H4 (cell line): Measurements from ENCODE around the gene FAM200B. TPM values are rescaled to one million over a fixed set of nuclear protein-coding genes. Genes with fewer than 3 reads are reported as not detected.

ENCODE experiments used
- DNase-seq: peaks from one replicate; pipeline ENCODE4 v3.0.0-alpha.2; 2015; ENCODE audit warnings: low spot score
- total RNA-seq: library from RNA; depleted of rRNA; stranded (reverse); fragments of >200 nt; shearing (Covaris generic); gene quantifications from 2 replicates; pipeline ENCODE4 v1.2.3, GENCODE V29; 2014; rRNA removed

Gene FAM200B
- 88.1 and 143 TPM in 2 replicates for total RNA-seq

- DNase-seq = peak; percentile 99
Measured at GRCh38 chr4:15681372-15682241, at the start of gene FAM200B. TSS of gene FAM200B (plus strand) at chr4:15681827. CDS start at chr4:15686978, 5,151 bp downstream.

GRCh38 chr4:15636818-15637217 is 44.8 kb upstream of the FAM200B start:
- no peak for DNase-seq

DNA sequence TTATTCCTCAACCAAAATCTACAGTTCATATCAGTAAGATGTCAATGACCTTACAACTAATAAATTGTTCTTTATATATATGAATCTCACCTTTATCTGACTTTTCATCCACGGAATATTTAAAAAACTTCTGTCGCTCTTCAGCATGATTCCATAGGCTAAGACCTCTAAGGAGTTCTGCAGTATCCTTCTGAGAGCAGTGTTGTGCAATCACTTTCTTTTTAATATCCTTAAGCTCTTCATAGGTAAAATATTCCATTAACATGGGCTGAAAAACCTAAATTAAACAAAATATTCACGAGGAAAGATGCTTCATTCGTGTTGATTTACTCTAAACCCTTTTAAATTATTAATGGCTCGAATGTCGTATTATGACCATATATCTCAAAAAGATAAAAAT is 43.2 kb upstream of the FAM200B start:
- DNase-seq = no peak

DNA sequence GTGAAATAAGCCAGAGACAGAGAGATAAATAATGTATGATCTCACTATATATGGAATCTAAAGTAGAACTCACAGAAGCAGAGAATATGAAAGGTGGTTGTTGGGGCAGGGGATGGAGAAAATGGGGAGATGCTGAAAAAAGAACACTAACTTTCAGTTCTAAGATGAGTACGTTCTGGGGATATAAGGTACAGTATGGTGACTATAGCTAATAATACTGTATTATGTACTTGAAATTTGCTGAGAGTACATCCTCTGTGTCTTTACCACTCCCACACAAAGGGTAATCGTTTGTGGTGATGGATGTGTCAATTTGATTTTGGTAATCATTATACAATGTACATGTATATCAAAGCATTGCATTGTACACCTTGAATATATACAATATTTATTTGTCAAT is 33.0 kb upstream of the FAM200B start:
- no peak for DNase-seq

DNA sequence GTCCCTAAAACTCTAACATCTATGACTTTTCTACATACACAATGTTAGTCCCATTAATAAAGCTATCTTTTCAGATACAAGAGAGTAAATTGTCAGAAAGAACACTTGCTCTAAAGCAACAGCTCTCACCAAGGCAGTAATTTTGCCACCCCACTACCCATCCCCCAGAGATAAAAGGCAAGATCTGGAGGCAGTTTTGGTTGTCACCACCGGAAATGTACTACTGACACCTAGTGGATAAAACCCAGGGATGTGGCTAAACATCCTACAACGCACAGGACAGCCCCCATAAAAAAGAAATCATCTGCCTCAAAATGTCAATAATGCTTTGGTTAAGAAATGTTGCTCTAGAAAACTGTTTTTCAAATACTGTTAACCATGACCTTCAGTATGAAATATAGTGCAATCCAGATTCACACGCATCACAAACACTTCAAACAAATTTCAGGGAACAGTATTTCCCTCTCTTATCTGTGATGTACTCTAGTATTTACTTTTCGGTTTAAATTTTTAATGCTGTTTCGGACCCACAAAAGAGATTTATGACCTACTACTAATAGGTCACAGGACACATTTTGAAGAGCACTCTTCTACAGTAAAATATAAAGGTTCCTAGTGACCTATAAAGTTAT is 31.6 kb upstream of the FAM200B start:
- DNase-seq = peak; percentile 75

GRCh38 chr4:15651676-15652075 is 30.0 kb upstream of the FAM200B start:
- peak; percentile 29 for DNase-seq

GRCh38 chr4:15652191-15652590 is 29.4 kb upstream of the FAM200B start:
- no peak for DNase-seq

DNA sequence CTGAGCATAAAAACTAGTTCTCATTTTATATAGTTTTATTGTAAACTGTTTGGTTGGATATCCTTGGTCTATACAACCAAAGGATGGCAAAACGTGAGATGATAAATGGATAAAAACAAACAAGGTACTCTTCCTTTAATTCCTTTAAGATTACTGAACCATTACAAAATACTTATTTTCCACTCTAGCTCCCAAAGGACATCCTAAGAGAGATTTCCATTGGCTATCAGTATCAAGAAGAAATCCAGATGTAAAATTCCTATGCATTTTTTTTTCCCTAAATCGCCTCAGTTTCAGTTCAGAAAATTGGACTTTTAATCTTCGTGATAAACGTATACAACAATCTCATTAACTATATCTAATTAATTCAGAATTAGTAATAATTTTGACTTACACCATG is 28.8 kb upstream of the FAM200B start:
- DNase-seq = no peak

DNA sequence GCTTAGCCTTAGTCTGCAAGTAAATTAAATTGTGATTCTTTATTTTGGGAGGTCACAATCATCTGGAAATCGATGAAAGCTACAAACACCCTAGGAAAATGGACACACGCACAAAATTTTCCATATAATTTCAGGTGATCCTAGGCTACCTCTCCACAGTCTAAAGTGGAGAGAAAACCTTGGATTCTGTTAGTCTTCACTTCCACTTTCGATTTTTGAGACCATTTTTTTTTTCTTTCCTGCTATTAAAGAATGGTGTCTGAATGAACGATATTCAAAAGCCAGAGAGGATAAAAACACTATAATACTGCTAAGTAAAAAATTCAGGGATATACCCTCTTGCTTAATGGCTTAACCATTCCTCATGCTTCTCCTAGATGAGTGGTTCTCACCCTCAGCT is 28.2 kb upstream of the FAM200B start:
- DNase-seq = peak; percentile 29

DNA sequence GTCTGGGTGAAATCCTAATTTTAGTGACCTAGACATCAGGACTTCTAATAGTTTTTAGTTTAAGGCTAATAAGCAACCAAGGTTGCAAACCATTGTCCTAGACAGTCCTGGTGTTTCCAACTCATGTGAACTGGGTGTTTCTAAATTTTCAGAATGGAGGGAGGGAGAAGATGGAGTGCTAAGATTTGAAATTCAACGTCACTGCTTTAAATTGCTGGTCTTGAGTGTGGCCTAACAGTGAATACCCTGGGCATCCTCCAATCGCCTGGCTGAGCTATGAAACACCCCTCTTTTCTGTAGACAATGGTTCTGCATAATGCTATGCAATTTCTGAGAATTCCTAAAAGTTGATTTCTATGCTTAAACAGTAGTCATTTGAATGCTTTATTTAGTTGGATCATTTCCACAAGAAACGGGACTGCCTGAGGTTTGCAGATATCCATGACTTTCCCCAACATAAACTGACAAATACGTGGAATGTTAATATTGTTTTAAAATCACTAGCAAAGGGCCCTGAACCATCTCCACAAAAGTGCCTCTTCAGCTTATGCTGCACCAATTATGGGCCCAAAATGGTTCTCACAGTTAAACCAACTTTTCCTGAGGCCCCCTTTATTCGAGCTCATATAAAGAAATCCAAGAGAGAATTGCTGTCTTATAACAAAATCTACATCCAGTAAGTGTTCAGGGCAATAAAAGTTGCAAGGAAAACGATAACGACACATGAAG is 27.6 kb upstream of the FAM200B start:
- DNase-seq = peak; percentile 77

DNA sequence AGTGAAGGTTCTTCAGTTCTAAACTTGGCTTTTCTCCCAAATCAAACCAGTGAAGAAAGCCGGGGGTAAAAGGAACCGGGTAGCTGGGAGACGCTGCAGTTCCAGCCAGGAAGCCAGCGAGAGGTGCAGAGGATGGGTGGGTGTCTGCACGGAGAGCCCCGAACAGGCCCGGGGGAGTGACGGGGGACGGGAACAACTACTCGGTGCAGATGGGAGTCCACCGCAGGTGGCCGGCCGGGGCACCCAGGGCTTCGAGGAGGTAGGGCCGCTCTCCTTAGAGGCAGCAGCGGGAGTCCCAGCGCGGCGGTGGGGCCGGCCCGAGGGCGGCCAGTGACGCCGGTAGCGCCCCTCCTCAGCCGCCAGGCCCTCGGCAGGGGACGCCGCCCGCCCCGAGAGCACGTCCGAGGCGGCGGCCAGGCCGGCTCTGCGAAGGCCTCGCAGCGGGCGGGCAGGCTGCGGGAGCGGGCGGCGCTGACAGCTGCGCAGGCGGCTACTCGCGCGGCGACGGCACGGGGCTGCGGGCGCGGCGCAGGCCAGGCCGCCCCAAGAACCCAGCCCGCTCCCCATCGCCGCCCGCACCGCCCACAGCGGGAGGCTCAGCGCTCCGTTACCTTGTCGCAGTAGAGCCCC is 26.9 kb upstream of the FAM200B start:
- DNase-seq = peak; percentile 18

DNA sequence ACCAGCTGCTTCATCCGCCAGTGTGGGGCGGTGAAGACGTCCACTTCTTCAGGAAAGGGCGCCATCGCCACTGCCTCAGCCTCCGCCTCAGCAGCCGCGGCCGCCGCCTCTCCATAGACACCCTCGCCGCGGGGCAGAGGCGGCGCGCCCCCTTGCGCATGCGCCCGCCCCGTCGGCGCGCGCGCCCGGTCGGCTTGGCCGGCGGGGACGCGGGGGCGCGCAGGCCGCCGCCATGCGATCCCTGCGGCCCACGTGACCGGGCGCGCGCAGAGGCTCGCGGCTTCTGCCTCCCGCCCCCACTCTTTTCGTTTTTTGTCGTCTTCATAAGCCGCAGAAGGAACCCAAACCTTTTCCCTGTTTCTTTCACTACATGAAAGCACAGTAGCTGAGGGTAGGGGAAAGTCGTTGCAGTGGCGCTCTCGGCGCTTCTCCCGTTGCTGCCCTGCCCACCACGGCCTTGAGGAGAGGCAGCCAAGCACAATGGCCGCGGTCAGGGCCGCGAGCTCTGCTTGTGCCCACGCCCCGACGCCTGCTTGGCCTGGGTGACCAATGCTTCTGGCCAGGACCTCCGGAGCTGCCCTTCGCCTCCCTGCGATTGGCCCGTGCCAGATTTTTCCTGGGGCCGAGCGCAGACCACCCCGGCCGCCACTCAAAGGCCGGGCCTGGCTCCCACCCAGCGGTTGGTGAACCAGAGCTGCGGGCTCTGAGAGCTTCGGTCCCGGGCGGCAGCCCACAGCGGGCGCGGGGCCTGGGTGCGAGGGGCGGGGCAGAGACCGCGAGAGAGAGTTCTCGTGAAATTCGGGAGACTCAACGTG is 26.2 kb upstream of the FAM200B start, which contains the start of gene FBXL5:
FBXL5 (minus strand) TSS at position 135 of the 815 bp plus-strand sequence; CDS start at position 65, 70 bp downstream.
- DNase-seq = peak; percentile 74

GRCh38 chr4:15656038-15656470 is 25.6 kb upstream of the FAM200B start:
- DNase-seq = no peak

DNA sequence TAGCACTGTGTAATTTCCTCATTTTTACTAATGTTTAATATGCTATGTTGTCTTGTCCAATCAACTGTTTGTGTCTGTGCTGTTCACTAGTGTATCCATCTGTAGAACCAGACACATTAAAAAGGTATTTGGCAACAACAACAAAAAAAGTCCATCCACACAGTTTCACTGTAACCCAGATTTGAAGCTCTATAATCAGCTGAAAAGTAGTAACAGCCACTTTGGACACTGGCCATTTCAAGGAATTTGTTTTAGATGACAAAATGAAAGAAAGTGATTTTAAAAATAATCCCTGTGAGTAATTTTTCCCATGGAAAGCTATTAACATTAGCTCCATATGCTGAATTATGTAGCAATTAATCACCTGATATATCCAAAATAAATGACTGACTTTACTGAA is 24.3 kb upstream of the FAM200B start:
- no peak for DNase-seq

- no peak for DNase-seq
Measured at GRCh38 chr4:15658136-15658770, 23.4 kb upstream of the FAM200B start.

GRCh38 chr4:15658781-15659180 is 22.8 kb upstream of the FAM200B start:
- DNase-seq = no peak

DNA sequence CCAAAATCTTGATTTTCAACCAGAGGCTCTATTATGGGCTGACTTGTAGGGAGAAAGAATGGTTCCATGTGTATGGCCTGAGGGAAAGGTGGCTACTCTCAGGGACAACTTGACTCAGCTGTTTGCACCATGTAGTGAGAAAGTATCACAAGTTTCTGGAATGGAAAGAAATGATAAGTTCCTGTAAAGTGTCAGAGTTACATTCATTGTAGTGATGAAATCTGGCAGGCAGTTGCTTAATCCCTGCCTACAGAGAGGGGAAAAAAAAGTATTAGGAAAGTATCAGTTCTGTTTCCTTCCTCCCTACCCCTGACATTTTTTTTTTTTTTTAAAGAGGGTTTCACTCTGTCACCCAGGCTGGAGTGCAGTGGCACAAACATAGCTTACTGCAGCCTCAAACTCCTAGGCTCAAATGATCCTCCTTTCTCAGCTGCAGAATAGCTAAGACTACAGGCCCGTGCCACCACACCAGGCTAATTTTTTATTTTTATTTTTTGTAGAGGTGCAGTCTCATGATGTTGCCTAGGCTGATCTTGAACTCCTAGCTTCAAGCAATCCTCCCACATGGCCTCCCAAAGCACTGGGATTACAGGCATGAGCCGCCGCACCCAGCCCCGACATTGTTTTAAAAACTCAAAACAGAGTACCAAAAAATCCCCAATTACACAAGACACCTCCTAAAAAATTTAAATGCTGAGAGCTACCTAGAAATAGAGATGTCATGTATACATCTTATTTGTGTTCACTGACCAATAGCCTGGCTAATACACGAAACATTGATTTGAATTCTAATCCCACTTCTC is 21.7 kb upstream of the FAM200B start:
- no peak for DNase-seq

- no peak for DNase-seq
Measured at GRCh38 chr4:15665753-15666365, 15.8 kb upstream of the FAM200B start.

DNA sequence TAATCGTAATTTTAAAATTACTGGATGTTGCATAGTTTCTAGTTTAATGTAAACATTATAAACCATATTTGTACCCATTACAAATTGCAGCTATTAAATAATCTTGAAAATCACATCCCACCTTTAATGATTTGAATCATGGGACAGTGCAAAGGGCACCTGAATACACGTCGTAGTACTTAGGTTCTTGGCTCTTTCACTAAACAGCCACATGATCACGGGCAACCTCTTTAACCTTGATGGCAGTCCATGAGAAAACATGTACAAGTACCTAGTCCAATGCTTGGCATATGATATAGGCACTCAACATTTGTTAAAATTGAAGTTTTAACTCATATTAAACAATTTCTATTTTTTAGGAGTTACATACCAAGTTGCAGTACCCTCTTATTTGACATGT is 14.6 kb upstream of the FAM200B start:
- DNase-seq = no peak
